Testis (tissue), 3 donors: ENCODE data around the gene MBTD1. TPM values are rescaled to one million over a fixed set of nuclear protein-coding genes. Genes with fewer than 3 reads are reported as not detected.
A peak's percentile ranks its signal among the peaks of the same experiment; 100 is the strongest.

ENCODE experiments used
- DNase-seq: peaks from one replicate; pipeline ENCODE4 v3.0.0-alpha.2; 2019
- H3K27ac ChIP-seq, 2 donors: fragments of 200-600 bp; sonication (generic); one replicate each; pipeline ENCODE4 v1.5.1; 2019
- H3K27me3 ChIP-seq: fragments of 200-600 bp; sonication (generic); one replicate; pipeline ENCODE4 v1.5.1; 2019
- H3K36me3 ChIP-seq: fragments of 200-600 bp; sonication (generic); one replicate; pipeline ENCODE4 v1.5.1; 2017; ENCODE audit warnings: low read depth; ENCODE audit errors: missing control alignments
- H3K4me1 ChIP-seq: fragments of 200-600 bp; sonication (generic); one replicate; pipeline ENCODE4 v1.5.1; 2019
- H3K4me3 ChIP-seq, 2 donors: fragments of 200-600 bp; sonication (generic); one replicate each; pipeline ENCODE4 v1.5.1; 2017 to 2019
- H3K9me3 ChIP-seq: fragments of 200-600 bp; sonication (generic); one replicate; pipeline ENCODE4 v1.5.1; 2017
- POLR2A ChIP-seq: fragments of 450-650 bp; IDR thresholded peaks from one replicate; pipeline ENCODE4 v1.6.1; 2017; ENCODE audit warnings: antibody characterized with exemption, mild to moderate bottlenecking, moderate library complexity
- WGBS, 2 donors: methylation state at CpG; one replicate each; pipeline ENCODE4 v1.1.5; 2018; 5-methylcytosine and 5-hydroxymethylcytosine counted together
- intact Hi-C: fragments of 100-400 bp; cut with DNase I; formaldehyde crosslinking; loops from one replicate; pipeline ENCODE4 v1.15.1; 2023; ENCODE audit warnings: low total_unique reads
- polyA plus RNA-seq: library from polyadenylated mRNA; stranded (reverse); fragments of 350-450 nt; fragmentation: Illumina TruSeq; extraction: RNeasy Lipid Tissue Mini Kit (QIAGEN cat#74804); gene quantifications from one replicate; pipeline ENCODE4 v1.2.3, GENCODE V29; 2014; ENCODE audit warnings: low read depth, low replicate concordance; ENCODE audit not compliant: insufficient read depth
- total RNA-seq, 2 donors: library from RNA; depleted of rRNA; stranded (reverse); fragments of >200 nt; gene quantifications; one replicate each; pipeline ENCODE4 v1.2.3, GENCODE V29; 2016
- TF ChIP-seq, protein P1 (sequence below), 3 experiments: fragments of 450-650 bp in 2 of 3; fragments of 200-600 bp in 1 of 3; sonication (generic) in 1 of 3; IDR thresholded peaks; one replicate each; pipeline ENCODE4 v1.5.1; 2016 to 2019; ENCODE audit warnings: antibody characterized with exemption in 3 of 3, mild to moderate bottlenecking in 2 of 3, moderate library complexity in 1 of 3

Gene MBTD1
- total and polyA plus RNA-seq, 3 donors from 2014 or later, result 49.1 to 68.3 (median 55.2) TPM

DNA sequence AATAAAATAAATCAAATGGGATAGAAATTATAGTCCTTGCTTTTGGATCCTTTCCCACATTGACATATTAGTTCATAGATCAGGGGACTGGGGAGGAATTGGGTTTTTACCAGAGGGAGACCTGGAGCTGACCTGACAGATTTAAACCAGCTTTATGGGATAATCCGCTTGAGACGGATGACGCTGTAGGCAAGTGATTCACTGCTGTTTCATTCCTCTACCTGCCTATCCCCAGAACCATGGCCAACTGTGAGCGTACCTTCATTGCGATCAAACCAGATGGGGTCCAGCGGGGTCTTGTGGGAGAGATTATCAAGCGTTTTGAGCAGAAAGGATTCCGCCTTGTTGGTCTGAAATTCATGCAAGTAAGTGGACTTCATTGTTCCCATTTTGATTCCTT lies 104.4 kb downstream of the MBTD1 start:
- intact Hi-C loops, result loop anchor here (10.0 kb wide), 1 partner anchor 151 kb away; no protein-coding TSS in a partner anchor
- Histone ChIP-seq H3K27ac (no peak overlapping the region), H3K9me3 (no peaks in the 10 kb centered on the region), H3K4me3 (no peak overlapping the region), H3K36me3 (no peaks in the 10 kb centered on the region), H3K4me1 (peaks cover 4% of the 10 kb centered on the region), H3K27me3 (no peaks in the 10 kb centered on the region)
- TF ChIP-seq POLR2A, result no peak
- TF ChIP-seq, protein P1, sequence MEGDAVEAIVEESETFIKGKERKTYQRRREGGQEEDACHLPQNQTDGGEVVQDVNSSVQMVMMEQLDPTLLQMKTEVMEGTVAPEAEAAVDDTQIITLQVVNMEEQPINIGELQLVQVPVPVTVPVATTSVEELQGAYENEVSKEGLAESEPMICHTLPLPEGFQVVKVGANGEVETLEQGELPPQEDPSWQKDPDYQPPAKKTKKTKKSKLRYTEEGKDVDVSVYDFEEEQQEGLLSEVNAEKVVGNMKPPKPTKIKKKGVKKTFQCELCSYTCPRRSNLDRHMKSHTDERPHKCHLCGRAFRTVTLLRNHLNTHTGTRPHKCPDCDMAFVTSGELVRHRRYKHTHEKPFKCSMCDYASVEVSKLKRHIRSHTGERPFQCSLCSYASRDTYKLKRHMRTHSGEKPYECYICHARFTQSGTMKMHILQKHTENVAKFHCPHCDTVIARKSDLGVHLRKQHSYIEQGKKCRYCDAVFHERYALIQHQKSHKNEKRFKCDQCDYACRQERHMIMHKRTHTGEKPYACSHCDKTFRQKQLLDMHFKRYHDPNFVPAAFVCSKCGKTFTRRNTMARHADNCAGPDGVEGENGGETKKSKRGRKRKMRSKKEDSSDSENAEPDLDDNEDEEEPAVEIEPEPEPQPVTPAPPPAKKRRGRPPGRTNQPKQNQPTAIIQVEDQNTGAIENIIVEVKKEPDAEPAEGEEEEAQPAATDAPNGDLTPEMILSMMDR (IDR thresholded peaks at IDR 0.05), result no peak
- 95 to 97% methylated on average over 8 of the region's 8 CpGs for WGBS, 2 donors
- no peak for DNase-seq

DNA sequence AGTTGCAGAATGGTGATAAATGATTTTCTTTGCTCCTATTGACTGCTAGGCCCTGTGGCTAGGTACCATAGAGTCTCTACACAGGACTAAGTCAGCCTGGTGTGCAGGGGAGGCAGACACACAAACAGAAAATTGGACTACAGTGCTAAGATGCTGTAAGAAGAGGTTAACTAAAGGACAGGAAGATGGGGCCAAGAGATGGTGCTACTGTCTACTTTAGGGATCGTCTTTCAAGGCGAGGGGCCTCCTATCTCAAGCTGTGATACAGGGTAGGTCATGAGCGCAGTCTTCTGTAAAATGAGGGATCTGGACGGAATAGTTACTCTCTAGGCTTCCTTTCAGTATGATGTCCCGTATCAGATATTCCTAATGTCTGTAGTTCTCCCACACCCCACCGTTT lies 105.7 kb downstream of the MBTD1 start:
- H3K4me1 ChIP-seq, result peaks cover 4% of the 10 kb centered on the region
- H3K27me3 ChIP-seq, result no peaks in the 10 kb centered on the region
- TF ChIP-seq, protein P1 (IDR thresholded peaks at IDR 0.05), result no peak
- TF ChIP-seq POLR2A, result no peak
- no peak for DNase-seq
- H3K27ac ChIP-seq, result no peak overlapping the region
- 4 to 8% methylated on average over 6 of the region's 6 CpGs for WGBS, 2 donors
- intact Hi-C loops, result loop anchor here (10.0 kb wide), 1 partner anchor 149 kb away; no protein-coding TSS in a partner anchor
- H3K9me3 ChIP-seq, result no peaks in the 10 kb centered on the region
- H3K4me3 ChIP-seq, result peak overlapping the region; percentile 63 to 78
- no peaks in the 10 kb centered on the region for H3K36me3 ChIP-seq

DNA sequence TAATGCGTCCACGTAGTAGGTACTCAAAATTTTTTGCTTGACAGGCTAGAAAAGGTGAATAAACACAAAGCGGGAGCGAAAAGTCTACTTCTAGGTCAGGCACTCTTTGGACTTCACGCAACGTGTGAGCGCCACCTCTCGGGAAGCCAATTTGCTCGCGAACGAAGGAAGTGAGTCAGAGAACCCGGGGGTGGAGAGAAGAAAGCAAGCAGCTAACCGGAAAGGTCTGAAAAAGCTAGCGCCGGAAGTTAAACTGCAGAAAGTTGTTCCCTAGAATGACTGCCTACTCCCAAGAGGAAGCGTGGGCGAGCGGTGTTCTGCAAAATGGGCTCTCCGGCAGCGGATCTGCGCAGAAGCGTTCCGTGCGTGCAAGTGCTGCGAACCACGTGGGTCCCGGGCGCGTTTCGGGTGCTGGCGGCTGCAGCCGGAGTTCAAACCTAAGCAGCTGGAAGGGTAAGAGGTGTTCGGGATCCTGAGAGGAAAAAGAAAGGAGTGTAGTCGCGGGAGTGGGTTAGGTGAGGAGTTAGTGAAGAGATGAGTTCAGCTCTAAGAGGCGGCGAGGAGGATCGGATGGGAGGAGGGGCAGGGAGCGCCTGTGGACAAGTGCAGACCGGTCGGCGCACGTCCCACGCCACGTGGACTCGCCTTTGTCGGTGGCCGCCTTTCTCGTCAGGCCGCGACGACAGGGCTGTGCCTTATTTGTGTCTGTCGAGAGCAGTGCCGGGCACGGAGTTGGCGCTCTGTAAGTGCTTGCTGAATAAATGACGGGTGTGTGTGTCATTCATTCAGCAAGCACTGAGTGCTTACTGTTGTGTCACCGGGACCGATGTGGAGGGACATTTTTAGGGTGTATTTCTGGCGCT lies 106.4 kb downstream of the MBTD1 start, which contains the start of gene NME1:
NME1 (plus strand) TSS at position 350 of the 863 bp plus-strand sequence. CDS start 2,096 bp downstream, outside the sequence.
- peak; percentile 98 for DNase-seq
- H3K9me3 ChIP-seq, result no peaks in the 10 kb centered on the region
- H3K36me3 ChIP-seq, result no peaks in the 10 kb centered on the region
- H3K4me3 ChIP-seq, result peak within 1 kb of the TSS; percentile 63 to 78
- peaks cover 4% of the 10 kb centered on the region for H3K4me1 ChIP-seq
- TF ChIP-seq POLR2A, result no peak
- TF ChIP-seq, protein P1 (IDR thresholded peaks at IDR 0.05), result peak; percentile 60 to 75 (median 65)
- intact Hi-C loops, result loop anchor here (10.0 kb wide), 1 partner anchor 149 kb away; no protein-coding TSS in a partner anchor
- peak within 1 kb of the TSS; percentile 76 to 88 for H3K27ac ChIP-seq
- 0% methylated on average over 60 of the region's 60 CpGs for WGBS, 2 donors
- H3K27me3 ChIP-seq, result no peaks in the 10 kb centered on the region

DNA sequence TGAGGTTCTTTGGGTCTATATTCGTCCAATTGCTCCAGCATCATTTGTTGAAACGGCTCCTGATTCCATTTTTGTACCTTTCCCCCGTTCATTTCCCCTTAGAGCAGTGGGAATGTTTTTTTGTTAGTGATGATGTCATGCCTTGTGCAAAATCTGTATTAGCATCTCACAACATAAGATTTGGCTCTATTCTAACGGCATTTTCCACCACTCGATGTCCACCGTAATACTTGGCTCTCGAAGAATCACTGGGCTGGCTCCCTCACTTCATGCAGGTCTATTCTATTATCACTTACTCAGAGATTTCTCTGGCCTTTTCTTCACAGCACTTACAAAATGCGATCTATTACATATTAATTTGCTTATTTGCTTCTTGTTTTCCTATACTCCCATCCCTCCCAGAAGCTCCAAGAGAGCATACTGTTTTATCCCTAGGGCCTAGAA lies 107.1 kb downstream of the MBTD1 start:
- H3K36me3 ChIP-seq, result no peaks in the 10 kb centered on the region
- H3K27ac ChIP-seq, result peak overlapping the region; percentile 76 to 88
- peak; percentile 22 for DNase-seq
- H3K9me3 ChIP-seq, result no peaks in the 10 kb centered on the region
- peak overlapping the region; percentile 63 to 78 for H3K4me3 ChIP-seq
- intact Hi-C loops, result loop anchor here (10.0 kb wide), 1 partner anchor 148 kb away; no protein-coding TSS in a partner anchor
- 7 to 17% methylated on average over 8 of the region's 8 CpGs for WGBS, 2 donors
- TF ChIP-seq, protein P1 (IDR thresholded peaks at IDR 0.05), result no peak
- no peak for TF ChIP-seq POLR2A
- H3K4me1 ChIP-seq, result peaks cover 4% of the 10 kb centered on the region
- no peaks in the 10 kb centered on the region for H3K27me3 ChIP-seq
